ENCODE measurements around the gene PRR36.

Gene PRR36

DNA sequence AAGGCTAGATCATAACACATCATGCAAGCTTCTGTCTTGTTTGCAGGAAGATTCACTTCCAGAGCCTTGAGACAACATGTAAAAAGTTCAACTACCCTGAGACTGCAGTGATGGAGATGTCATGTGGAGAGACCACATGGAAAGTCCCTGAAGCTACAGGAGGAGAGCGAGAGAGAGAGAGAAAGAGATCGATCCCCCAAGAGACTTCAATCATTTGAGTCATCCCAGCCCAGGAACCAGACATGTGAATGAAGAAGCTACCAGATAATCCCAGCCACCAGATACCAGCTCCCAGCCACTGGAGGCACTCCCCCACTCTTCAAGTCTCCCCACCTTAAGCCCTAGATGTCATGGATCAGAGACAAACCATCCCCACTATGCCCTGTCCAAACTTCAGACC lies 54.9 kb downstream of the PRR36 start:
- H3K36me3 ChIP-seq (ENCODE audit: control insufficient read depth, insufficient read depth, low read length): no peaks in the 10 kb centered on the region
- no peaks in the 10 kb centered on the region for H3K9me3 ChIP-seq (ENCODE audit: control insufficient read depth, low read length)
- H3K4me3 ChIP-seq (ENCODE audit: low read length): no peak overlapping the region
- no peak overlapping the region for H3K9ac ChIP-seq (ENCODE audit: low read length)
- no peaks in the 10 kb centered on the region for H3K4me1 ChIP-seq (ENCODE audit: control insufficient read depth, insufficient read depth, low read length)
- H3K27me3 ChIP-seq (ENCODE audit: control insufficient read depth, insufficient read depth, low read length): peaks cover 6% of the 10 kb centered on the region

DNA sequence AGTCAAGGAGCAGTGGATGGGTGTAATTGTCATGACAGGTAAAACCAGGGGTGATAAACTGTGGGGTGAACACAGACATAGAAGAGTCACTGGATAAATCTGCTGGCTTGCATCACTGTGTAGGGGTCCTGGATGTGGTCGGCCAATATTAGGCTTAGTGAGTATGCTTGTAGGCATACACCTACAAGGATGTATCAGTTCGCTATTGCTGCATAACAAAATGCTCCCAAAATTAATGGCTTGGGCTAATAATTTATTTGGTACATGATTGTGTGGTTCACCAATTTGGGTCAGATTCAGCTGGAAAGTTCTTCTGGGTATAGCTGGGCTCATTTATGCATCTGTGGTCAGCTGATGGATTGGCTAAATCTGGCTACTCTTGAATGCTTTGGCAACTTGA lies 55.4 kb downstream of the PRR36 start:
- H3K9me3 ChIP-seq (ENCODE audit: control insufficient read depth, low read length): no peaks in the 10 kb centered on the region
- no peaks in the 10 kb centered on the region for H3K4me1 ChIP-seq (ENCODE audit: control insufficient read depth, insufficient read depth, low read length)
- H3K27me3 ChIP-seq (ENCODE audit: control insufficient read depth, insufficient read depth, low read length): peaks cover 6% of the 10 kb centered on the region

More for the DNA sequence above, 55.4 kb downstream of the PRR36 start:
- Histone ChIP-seq H3K9ac (ENCODE audit: low read length) (no peak overlapping the region), H3K36me3 (ENCODE audit: control insufficient read depth, insufficient read depth, low read length) (no peaks in the 10 kb centered on the region), H3K4me3 (ENCODE audit: low read length) (no peak overlapping the region)
